Measurements from ENCODE around the gene ADAM15.

DNA sequence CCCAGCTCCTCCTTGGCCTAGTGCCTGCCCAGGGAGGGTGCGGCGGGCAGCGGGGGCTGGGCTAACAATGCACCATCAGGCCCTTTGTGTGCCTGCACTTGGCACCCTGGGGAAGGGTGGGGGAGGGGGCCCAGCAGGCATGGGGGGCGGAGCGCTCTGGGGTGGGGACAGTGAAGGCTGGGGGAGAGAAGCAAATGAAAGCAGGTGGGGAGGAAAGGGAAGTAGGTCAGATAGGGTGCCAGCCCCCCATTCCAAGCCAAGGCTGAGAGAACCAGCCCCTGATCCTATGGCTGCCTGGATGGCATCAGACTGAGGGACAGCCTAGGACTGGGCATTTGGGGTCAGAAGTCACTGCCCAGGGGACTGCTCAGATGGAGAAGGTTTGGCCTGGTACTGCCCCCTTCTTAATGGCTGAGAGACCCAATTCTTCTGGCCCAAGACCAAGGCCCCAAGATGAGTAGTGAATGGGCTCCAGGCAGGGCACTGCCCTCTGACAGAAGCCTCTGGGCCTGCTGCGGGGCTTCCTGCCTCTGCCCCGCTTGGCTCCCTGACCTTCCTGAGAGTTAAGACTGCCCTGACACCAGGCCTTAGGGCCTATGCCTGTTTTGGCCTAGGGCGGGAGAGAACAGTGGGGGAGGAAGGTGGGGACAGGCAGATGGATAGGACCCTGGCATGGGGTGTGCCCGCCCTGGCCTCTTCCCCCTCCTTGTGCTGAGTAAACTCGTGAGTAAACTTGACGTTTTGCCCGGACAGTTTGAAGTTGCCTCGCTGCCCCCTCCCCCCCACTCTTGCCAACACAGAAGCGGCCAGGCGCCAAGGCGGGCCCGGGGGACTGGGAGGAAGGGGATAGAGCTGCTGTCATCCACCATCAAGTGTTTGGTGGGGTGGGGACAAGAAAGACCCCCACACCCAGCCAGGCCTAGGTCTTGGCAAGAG is 45.8 kb upstream of the ADAM15 start:
- no peak for TF ChIP-seq EZH2 (IDR thresholded peaks at IDR 0.05; ENCODE audit: borderline replicate concordance, insufficient read depth, low read depth, low read length, poor library complexity, severe bottlenecking)
- TF ChIP-seq, protein P1, sequence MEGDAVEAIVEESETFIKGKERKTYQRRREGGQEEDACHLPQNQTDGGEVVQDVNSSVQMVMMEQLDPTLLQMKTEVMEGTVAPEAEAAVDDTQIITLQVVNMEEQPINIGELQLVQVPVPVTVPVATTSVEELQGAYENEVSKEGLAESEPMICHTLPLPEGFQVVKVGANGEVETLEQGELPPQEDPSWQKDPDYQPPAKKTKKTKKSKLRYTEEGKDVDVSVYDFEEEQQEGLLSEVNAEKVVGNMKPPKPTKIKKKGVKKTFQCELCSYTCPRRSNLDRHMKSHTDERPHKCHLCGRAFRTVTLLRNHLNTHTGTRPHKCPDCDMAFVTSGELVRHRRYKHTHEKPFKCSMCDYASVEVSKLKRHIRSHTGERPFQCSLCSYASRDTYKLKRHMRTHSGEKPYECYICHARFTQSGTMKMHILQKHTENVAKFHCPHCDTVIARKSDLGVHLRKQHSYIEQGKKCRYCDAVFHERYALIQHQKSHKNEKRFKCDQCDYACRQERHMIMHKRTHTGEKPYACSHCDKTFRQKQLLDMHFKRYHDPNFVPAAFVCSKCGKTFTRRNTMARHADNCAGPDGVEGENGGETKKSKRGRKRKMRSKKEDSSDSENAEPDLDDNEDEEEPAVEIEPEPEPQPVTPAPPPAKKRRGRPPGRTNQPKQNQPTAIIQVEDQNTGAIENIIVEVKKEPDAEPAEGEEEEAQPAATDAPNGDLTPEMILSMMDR (IDR thresholded peaks at IDR 0.05) = no peak
